Measurements from ENCODE around the gene RUNX2. TPM values are rescaled to one million over a fixed set of nuclear protein-coding genes. Genes with fewer than 3 reads are reported as not detected.

The RUNX2 gene
- total and polyA plus RNA-seq, 2 experiments from 2014 or later: 0.66 to 1.7 TPM

GRCh38 chr6:45637611-45638257 lies 309.6 kb downstream of the RUNX2 start (continued):
- TF ChIP-seq, protein P1, sequence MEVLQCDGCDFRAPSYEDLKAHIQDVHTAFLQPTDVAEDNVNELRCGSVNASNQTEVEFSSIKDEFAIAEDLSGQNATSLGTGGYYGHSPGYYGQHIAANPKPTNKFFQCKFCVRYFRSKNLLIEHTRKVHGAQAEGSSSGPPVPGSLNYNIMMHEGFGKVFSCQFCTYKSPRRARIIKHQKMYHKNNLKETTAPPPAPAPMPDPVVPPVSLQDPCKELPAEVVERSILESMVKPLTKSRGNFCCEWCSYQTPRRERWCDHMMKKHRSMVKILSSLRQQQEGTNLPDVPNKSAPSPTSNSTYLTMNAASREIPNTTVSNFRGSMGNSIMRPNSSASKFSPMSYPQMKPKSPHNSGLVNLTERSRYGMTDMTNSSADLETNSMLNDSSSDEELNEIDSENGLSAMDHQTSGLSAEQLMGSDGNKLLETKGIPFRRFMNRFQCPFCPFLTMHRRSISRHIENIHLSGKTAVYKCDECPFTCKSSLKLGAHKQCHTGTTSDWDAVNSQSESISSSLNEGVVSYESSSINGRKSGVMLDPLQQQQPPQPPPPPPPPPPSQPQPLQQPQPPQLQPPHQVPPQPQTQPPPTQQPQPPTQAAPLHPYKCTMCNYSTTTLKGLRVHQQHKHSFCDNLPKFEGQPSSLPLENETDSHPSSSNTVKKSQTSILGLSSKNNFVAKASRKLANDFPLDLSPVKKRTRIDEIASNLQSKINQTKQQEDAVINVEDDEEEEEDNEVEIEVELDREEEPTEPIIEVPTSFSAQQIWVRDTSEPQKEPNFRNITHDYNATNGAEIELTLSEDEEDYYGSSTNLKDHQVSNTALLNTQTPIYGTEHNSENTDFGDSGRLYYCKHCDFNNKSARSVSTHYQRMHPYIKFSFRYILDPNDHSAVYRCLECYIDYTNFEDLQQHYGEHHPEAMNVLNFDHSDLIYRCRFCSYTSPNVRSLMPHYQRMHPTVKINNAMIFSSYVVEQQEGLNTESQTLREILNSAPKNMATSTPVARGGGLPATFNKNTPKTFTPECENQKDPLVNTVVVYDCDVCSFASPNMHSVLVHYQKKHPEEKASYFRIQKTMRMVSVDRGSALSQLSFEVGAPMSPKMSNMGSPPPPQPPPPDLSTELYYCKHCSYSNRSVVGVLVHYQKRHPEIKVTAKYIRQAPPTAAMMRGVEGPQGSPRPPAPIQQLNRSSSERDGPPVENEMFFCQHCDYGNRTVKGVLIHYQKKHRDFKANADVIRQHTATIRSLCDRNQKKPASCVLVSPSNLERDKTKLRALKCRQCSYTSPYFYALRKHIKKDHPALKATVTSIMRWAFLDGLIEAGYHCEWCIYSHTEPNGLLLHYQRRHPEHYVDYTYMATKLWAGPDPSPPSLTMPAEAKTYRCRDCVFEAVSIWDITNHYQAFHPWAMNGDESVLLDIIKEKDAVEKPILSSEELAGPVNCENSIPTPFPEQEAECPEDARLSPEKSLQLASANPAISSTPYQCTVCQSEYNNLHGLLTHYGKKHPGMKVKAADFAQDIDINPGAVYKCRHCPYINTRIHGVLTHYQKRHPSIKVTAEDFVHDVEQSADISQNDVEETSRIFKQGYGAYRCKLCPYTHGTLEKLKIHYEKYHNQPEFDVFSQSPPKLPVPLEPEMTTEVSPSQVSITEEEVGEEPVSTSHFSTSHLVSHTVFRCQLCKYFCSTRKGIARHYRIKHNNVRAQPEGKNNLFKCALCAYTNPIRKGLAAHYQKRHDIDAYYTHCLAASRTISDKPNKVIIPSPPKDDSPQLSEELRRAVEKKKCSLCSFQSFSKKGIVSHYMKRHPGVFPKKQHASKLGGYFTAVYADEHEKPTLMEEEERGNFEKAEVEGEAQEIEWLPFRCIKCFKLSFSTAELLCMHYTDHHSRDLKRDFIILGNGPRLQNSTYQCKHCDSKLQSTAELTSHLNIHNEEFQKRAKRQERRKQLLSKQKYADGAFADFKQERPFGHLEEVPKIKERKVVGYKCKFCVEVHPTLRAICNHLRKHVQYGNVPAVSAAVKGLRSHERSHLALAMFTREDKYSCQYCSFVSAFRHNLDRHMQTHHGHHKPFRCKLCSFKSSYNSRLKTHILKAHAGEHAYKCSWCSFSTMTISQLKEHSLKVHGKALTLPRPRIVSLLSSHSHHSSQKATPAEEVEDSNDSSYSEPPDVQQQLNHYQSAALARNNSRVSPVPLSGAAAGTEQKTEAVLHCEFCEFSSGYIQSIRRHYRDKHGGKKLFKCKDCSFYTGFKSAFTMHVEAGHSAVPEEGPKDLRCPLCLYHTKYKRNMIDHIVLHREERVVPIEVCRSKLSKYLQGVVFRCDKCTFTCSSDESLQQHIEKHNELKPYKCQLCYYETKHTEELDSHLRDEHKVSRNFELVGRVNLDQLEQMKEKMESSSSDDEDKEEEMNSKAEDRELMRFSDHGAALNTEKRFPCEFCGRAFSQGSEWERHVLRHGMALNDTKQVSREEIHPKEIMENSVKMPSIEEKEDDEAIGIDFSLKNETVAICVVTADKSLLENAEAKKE (CRISPR knock-in tag; IDR thresholded peaks at IDR 0.05): no peak

- H3K36me3 Mint-ChIP-seq (ENCODE audit: low read depth): no peaks in the 10 kb centered on the region
- no peak for ATAC-seq
- TF ChIP-seq REST (IDR thresholded peaks at IDR 0.05; ENCODE audit: unreplicated experiment): no peak
- no peak for TF ChIP-seq STAT1 (IDR thresholded peaks at IDR 0.05; ENCODE audit: unreplicated experiment)
- TF ChIP-seq ETS1 (IDR thresholded peaks at IDR 0.05): no peak
- no peak for TF ChIP-seq CTCF (conservative IDR thresholded peaks at IDR 0.05; ENCODE audit: low read depth in 2 of 2)
These were observed 312.0 kb downstream of the RUNX2 start for GRCh38 chr6:45640081-45640491.

More at GRCh38 chr6:45640081-45640491, 312.0 kb downstream of the RUNX2 start:
- Histone ChIP-seq H3K4me2 (no peak overlapping the region), H3F3A (replicated peaks; ENCODE audit: low read depth) (no peaks in the 10 kb centered on the region), H2AFZ (no peak overlapping the region), H3K79me2 (replicated peaks; ENCODE audit: insufficient read depth) (no peaks in the 10 kb centered on the region), H3K4me1 (ENCODE audit: insufficient read depth) (peaks cover 12% of the 10 kb centered on the region; the same call in 1 of the 2 replicates), H3K27me3 (ENCODE audit: insufficient read depth) (no peaks in the 10 kb centered on the region; the same call in 1 of the 2 replicates), H3K27ac (ENCODE audit: low read depth) (no peak overlapping the region), H3K4me3 (no peak overlapping the region), H3K36me3 (ENCODE audit: insufficient read depth) (no peaks in the 10 kb centered on the region), H4K20me1 (replicated peaks; ENCODE audit: insufficient read depth) (no peaks in the 10 kb centered on the region), H3K9me2 (ENCODE audit: insufficient read depth) (no peaks in the 10 kb centered on the region)
- Mint-ChIP-seq H3K27me3 (ENCODE audit: insufficient read depth, low read depth, poor library complexity) (peaks cover 17% of the 10 kb centered on the region), H3K9me3 (peaks cover 12% of the 10 kb centered on the region; the same call in 2 of the 3 replicates), H3K4me1 (peaks cover 29% of the 10 kb centered on the region; the same call in 2 of the 3 replicates), H3K4me3 (no peak overlapping the region), H3K27ac (no peak overlapping the region)
- no peak for DNase-seq (ENCODE audit: low spot score)
